BJ (cell line): ENCODE results near the gene AKAP5. TPM values are rescaled to one million over a fixed set of nuclear protein-coding genes. Genes with fewer than 3 reads are reported as not detected.

Source experiments
- CTCF ChIA-PET: fragments of 350-600 bp; formaldehyde crosslinking; extraction: SDS; loops from one replicate; lab custom pipeline; 2021; ENCODE audit warnings: antibody characterized with exemption, inconsistent platforms; lab: Yijun Ruan, JAX
- POLR2A ChIA-PET: fragments of 300-600 bp; sonication (Branson Sonifier 250); formaldehyde crosslinking; extraction: SDS; loops from one replicate; lab custom pipeline; 2021; ENCODE audit warnings: antibody characterized with exemption; lab: Charles Lee
- DNase-seq: peaks from one replicate; pipeline ENCODE4 v3.0.0-alpha.2; 2011; ENCODE audit warnings: low read depth
- H3K27me3 ChIP-seq: 2 replicates; pipeline ENCODE4 v1.6.0; 2011; ENCODE audit warnings: low read length; ENCODE audit not compliant: control insufficient read depth, insufficient read depth
- H3K36me3 ChIP-seq: 2 replicates; pipeline ENCODE4 v1.5.1; 2011; ENCODE audit warnings: low read length; ENCODE audit not compliant: control insufficient read depth, insufficient read depth
- H3K4me3 ChIP-seq: 2 replicates; pipeline ENCODE4 v1.5.1; 2011; ENCODE audit warnings: low read depth, mild to moderate bottlenecking, control low read depth, low read length
- CTCF ChIP-seq: IDR thresholded peaks from 2 replicates; pipeline ENCODE4 v1.5.1; 2011; ENCODE audit warnings: low read depth, mild to moderate bottlenecking, control low read depth, inconsistent platforms, low read length, moderate library complexity; ENCODE audit not compliant: insufficient read depth
- polyA plus RNA-seq: library from polyadenylated mRNA; depleted of rRNA; stranded (reverse); fragments of >200 nt; gene quantifications from 2 replicates; pipeline ENCODE4 v1.2.3, GENCODE V29; 2011

The AKAP5 gene
- polyA plus RNA-seq, 1 experiment: 0.17 TPM

GRCh38 chr14:64501411-64502171 is 36.3 kb downstream of the AKAP5 start:
- no peak for DNase-seq
- Histone ChIP-seq H3K27me3 (no peaks in the 10 kb centered on the region), H3K4me3 (no peak overlapping the region), H3K36me3 (no peaks in the 10 kb centered on the region)
- ChIA-PET CTCF (interaction anchor here (0.6 to 3.2 kb wide), 9 partner anchors 9 to 154 kb away, joined by 3 to 12 read pairs (median 3); partner anchors contain the start of gene HSPA2), POLR2A (interaction anchor here (0.6 to 1.1 kb wide), 2 partner anchors 39 to 1177 kb away, joined by 3 to 4 read pairs; partner anchors contain the start of gene HSPA2)
- TF ChIP-seq CTCF: no peak

- no peak for TF ChIP-seq CTCF
- POLR2A ChIA-PET: interaction anchor here (0.6 kb wide), 1 partner anchor 12 kb away, joined by 18 read pairs; no protein-coding TSS in a partner anchor
Measured at GRCh38 chr14:64502456-64502855, 37.2 kb downstream of the AKAP5 start.

GRCh38 chr14:64502887-64503433 is 37.7 kb downstream of the AKAP5 start:
- ChIA-PET POLR2A (interaction anchor here (0.6 to 0.7 kb wide), 3 partner anchors 13 to 67 kb away, joined by 3 to 22 read pairs (median 18); no protein-coding TSS in a partner anchor), CTCF (interaction anchor here (0.6 to 3.2 kb wide), 6 partner anchors 73 to 140 kb away, joined by 3 to 12 read pairs (median 4); no protein-coding TSS in a partner anchor)
- no peak for DNase-seq
- TF ChIP-seq CTCF: no peak
- Histone ChIP-seq H3K4me3 (peak overlapping the region; percentile 83), H3K27me3 (no peaks in the 10 kb centered on the region), H3K36me3 (no peaks in the 10 kb centered on the region)

More at GRCh38 chr14:64502456-64502855, 37.2 kb downstream of the AKAP5 start:
- CTCF ChIA-PET: interaction anchor here (0.6 to 3.2 kb wide), 8 partner anchors 9 to 153 kb away, joined by 3 to 12 read pairs (median 3); no protein-coding TSS in a partner anchor
- peak overlapping the region; percentile 83 for H3K4me3 ChIP-seq
- DNase-seq: no peak
- H3K36me3 ChIP-seq: no peaks in the 10 kb centered on the region
- H3K27me3 ChIP-seq: no peaks in the 10 kb centered on the region

- POLR2A ChIA-PET: interaction anchor here (0.6 to 1.0 kb wide), 5 partner anchors 17 to 411 kb away, joined by 3 to 22 read pairs (median 8); no protein-coding TSS in a partner anchor
- Histone ChIP-seq H3K27me3 (no peaks in the 10 kb centered on the region), H3K36me3 (no peaks in the 10 kb centered on the region), H3K4me3 (peak within 1 kb of the TSS; percentile 83)
- CTCF ChIA-PET: interaction anchor here (0.7 to 3.2 kb wide), 6 partner anchors 74 to 139 kb away, joined by 3 to 12 read pairs (median 4); no protein-coding TSS in a partner anchor
- DNase-seq: peak; percentile 71
- TF ChIP-seq CTCF: no peak
Measured at GRCh38 chr14:64503434-64504309, 38.4 kb downstream of the AKAP5 start, which contains the start of gene ZBTB25. Gene ZBTB25, minus strand, starts transcription at chr14:64503838. Its CDS starts 13,305 bp downstream, at chr14:64490533.
